ENCODE data around the gene PRELID1. TPM values are rescaled to one million over a fixed set of nuclear protein-coding genes. Genes with fewer than 3 reads are reported as not detected.

PRELID1 gene
- total RNA-seq, 2 donors from 2014 or later: 63.3 to 91.8 TPM

- ATAC-seq (no peak), DNase-seq (no peak)
- peaks cover 31% of the 10 kb centered on the region for H3K4me1 ChIP-seq
- no peak overlapping the region for H3K4me3 ChIP-seq
- intact Hi-C loops (cut with DNase I): no loop called here
- peak overlapping the region in 1 of 4 donors; percentile 77 for H3K27ac ChIP-seq
- no peak for TF ChIP-seq CTCF (IDR thresholded peaks at IDR 0.05)
- no peak for TF ChIP-seq POLR2A (IDR thresholded peaks at IDR 0.05)
- H3K9me3 ChIP-seq: no peaks in the 10 kb centered on the region
- H3K27me3 ChIP-seq: no peaks in the 10 kb centered on the region
- peaks cover 3 to 12% of the 10 kb centered on the region in 2 donors for H3K36me3 ChIP-seq (replicated peaks in 1 of 2; ENCODE audit: insufficient read depth in 1 of 2, low read depth in 2 of 2)
- WGBS, 2 donors: 76 to 93% methylated on average over 4 of the region's 4 CpGs
Measured at GRCh38 chr5:177271113-177271512, 32.5 kb upstream of the PRELID1 start.

- Histone ChIP-seq H3K4me1 (peaks cover 7% of the 10 kb centered on the region), H3K36me3 (replicated peaks in 1 of 2; ENCODE audit: insufficient read depth in 1 of 2, low read depth in 2 of 2) (peaks cover 0 to 11% of the 10 kb centered on the region in 2 donors), H3K27ac (no peak overlapping the region), H3K4me3 (no peak overlapping the region), H3K9me3 (no peaks in the 10 kb centered on the region), H3K27me3 (no peaks in the 10 kb centered on the region)
- no peak for TF ChIP-seq POLR2A (IDR thresholded peaks at IDR 0.05)
- no peak for TF ChIP-seq CTCF (IDR thresholded peaks at IDR 0.05)
- no peak for ATAC-seq
- DNase-seq: no peak
- WGBS, 2 donors: 93 to 96% methylated on average over 6 of the region's 6 CpGs
- intact Hi-C loops (cut with DNase I): no loop called here
Measured at GRCh38 chr5:177275883-177276282, 27.7 kb upstream of the PRELID1 start.

- DNase-seq (no peak), ATAC-seq (peak; percentile 48)
- Histone ChIP-seq H3K4me1 (no peaks in the 10 kb centered on the region), H3K27ac (peak overlapping the region in 1 of 4 donors; percentile 44), H3K27me3 (no peaks in the 10 kb centered on the region), H3K9me3 (no peaks in the 10 kb centered on the region), H3K36me3 (replicated peaks in 1 of 2; ENCODE audit: insufficient read depth in 1 of 2, low read depth in 2 of 2) (peaks cover 0 to 9% of the 10 kb centered on the region in 2 donors), H3K4me3 (no peak overlapping the region)
- 47 to 51% methylated on average over 1 of the region's 1 CpG for WGBS, 2 donors
- TF ChIP-seq POLR2A (IDR thresholded peaks at IDR 0.05) (no peak), CTCF (IDR thresholded peaks at IDR 0.05) (no peak)
- intact Hi-C loops (cut with DNase I): no loop called here
Measured at GRCh38 chr5:177276886-177277285, 26.7 kb upstream of the PRELID1 start.

GRCh38 chr5:177288191-177288590 is 15.4 kb upstream of the PRELID1 start:
- WGBS, 2 donors: 27 to 42% methylated on average over 2 of the region's 2 CpGs
- intact Hi-C loops (cut with DNase I): no loop called here
- Histone ChIP-seq H3K27me3 (no peaks in the 10 kb centered on the region), H3K27ac (no peak overlapping the region), H3K4me1 (peaks cover 5% of the 10 kb centered on the region), H3K9me3 (no peaks in the 10 kb centered on the region), H3K4me3 (no peak overlapping the region), H3K36me3 (replicated peaks in 1 of 2; ENCODE audit: insufficient read depth in 1 of 2, low read depth in 2 of 2) (peaks cover 7 to 26% of the 10 kb centered on the region in 2 donors)
- no peak for DNase-seq
- ATAC-seq: peak; percentile 71
- no peak for TF ChIP-seq POLR2A (IDR thresholded peaks at IDR 0.05)
- TF ChIP-seq CTCF (IDR thresholded peaks at IDR 0.05): no peak

GRCh38 chr5:177290816-177291596 is 12.6 kb upstream of the PRELID1 start:
- WGBS, 2 donors: 90 to 93% methylated on average over 12 of the region's 12 CpGs

More at GRCh38 chr5:177290816-177291596, 12.6 kb upstream of the PRELID1 start:
- DNase-seq (no peak), ATAC-seq (no peak)
- Histone ChIP-seq H3K36me3 (replicated peaks in 1 of 2; ENCODE audit: insufficient read depth in 1 of 2, low read depth in 2 of 2) (peaks cover 15 to 32% of the 10 kb centered on the region in 2 donors), H3K27ac (no peak overlapping the region), H3K4me3 (no peak overlapping the region), H3K4me1 (peaks cover 6% of the 10 kb centered on the region), H3K27me3 (no peaks in the 10 kb centered on the region), H3K9me3 (no peaks in the 10 kb centered on the region)
- intact Hi-C loops (cut with DNase I): no loop called here
- TF ChIP-seq CTCF (IDR thresholded peaks at IDR 0.05) (no peak), POLR2A (IDR thresholded peaks at IDR 0.05) (no peak)
